ENCODE data around the gene CLSTN2.

Gene CLSTN2

GRCh38 chr3:140529096-140529495, 594.1 kb downstream of the CLSTN2 start:
- no peak for DNase-seq

GRCh38 chr3:140529558-140529957, 594.6 kb downstream of the CLSTN2 start:
- no peak for DNase-seq

GRCh38 chr3:140530131-140530530, 595.1 kb downstream of the CLSTN2 start:
- no peak for DNase-seq

GRCh38 chr3:140530603-140531002, 595.6 kb downstream of the CLSTN2 start:
- no peak for DNase-seq

GRCh38 chr3:140532793-140533330, 597.9 kb downstream of the CLSTN2 start:
- DNase-seq: no peak

GRCh38 chr3:140536926-140537726, 602.1 kb downstream of the CLSTN2 start:
- no peak for DNase-seq

- no peak for DNase-seq
These were observed 602.7 kb downstream of the CLSTN2 start for GRCh38 chr3:140537727-140538082.

- no peak for DNase-seq
These were observed 605.3 kb downstream of the CLSTN2 start for GRCh38 chr3:140540262-140540661.

GRCh38 chr3:140541975-140542653, 607.1 kb downstream of the CLSTN2 start:
- no peak for DNase-seq

GRCh38 chr3:140545197-140545596, 610.2 kb downstream of the CLSTN2 start:
- no peak for DNase-seq

GRCh38 chr3:140545756-140546155, 610.8 kb downstream of the CLSTN2 start:
- DNase-seq: no peak

- no peak for DNase-seq
These were observed 611.7 kb downstream of the CLSTN2 start for GRCh38 chr3:140546649-140547048.

GRCh38 chr3:140552403-140552802, 617.4 kb downstream of the CLSTN2 start:
- no peak for DNase-seq

GRCh38 chr3:140552898-140553297, 617.9 kb downstream of the CLSTN2 start:
- no peak for DNase-seq

- no peak for DNase-seq
These were observed 618.6 kb downstream of the CLSTN2 start for GRCh38 chr3:140553591-140553990.

- no peak for DNase-seq
These were observed 620.7 kb downstream of the CLSTN2 start for GRCh38 chr3:140555666-140556065.

GRCh38 chr3:140557476-140557875, 622.5 kb downstream of the CLSTN2 start:
- no peak for DNase-seq

GRCh38 chr3:140559546-140559945, 624.6 kb downstream of the CLSTN2 start:
- no peak for DNase-seq

- no peak for DNase-seq
These were observed 628.3 kb downstream of the CLSTN2 start for GRCh38 chr3:140563206-140563760.

GRCh38 chr3:140568131-140568530, 633.1 kb downstream of the CLSTN2 start:
- DNase-seq: no peak

- no peak for DNase-seq
These were observed 634.0 kb downstream of the CLSTN2 start for GRCh38 chr3:140568842-140569520.

GRCh38 chr3:140570602-140571001, 635.6 kb downstream of the CLSTN2 start:
- no peak for DNase-seq

- no peak for DNase-seq
These were observed 636.9 kb downstream of the CLSTN2 start for GRCh38 chr3:140571836-140572235.

All from cerebellar nuclear complex (tissue), 1 donor.